Limb (tissue), 2 donors: Measurements from ENCODE around the gene UXT.
"Not testable (repeated sequence)": the region's sequence is repeated elsewhere in the genome, so short reads cannot be mapped to it uniquely, and the experiment has no call there.

ENCODE experiments used
- DNase-seq, 2 donors: peaks; one replicate each; pipeline ENCODE4 v3.0.0-alpha.2; 2016; ENCODE audit errors: extremely low spot score in 2 of 2

The UXT gene, protein sequence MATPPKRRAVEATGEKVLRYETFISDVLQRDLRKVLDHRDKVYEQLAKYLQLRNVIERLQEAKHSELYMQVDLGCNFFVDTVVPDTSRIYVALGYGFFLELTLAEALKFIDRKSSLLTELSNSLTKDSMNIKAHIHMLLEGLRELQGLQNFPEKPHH

DNA sequence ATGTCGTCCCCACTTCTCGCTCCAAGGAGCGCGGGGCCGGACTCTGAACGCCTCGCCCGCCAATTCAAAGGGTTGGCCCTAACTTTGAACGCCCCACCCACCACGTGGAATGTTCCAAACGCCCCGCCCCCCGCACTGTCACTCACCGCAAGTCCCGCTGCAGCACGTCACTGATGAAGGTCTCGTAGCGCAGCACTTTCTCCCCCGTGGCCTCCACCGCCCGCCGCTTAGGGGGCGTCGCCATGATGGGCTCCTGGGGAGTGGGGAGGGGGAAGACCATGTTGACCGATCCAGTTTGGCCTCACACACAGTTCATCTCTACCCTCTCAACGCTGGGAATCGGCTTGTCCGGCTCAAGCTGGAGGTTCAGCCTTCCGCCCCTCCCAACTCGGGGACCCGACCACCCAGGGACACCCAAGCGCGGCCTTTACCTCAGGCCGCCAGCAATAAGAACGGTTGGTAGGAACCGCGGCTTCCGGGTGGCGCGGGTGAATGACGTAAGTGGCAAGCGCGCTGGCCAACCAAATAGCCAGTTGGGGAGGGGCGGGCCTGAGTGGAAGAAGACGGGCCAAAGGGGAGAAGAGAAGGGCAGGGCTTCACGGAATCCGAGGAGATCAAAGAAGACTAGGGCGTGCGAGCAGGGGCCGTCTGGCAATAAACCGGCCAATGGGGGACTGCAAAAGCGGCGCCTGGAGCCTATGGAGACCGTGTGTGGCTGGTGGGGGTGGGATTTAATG, at the start of gene UXT:
TSS of gene UXT (minus strand) at position 497 of the 737 bp plus-strand sequence. CDS start at position 244, 253 bp downstream.
- DNase-seq = peak; percentile 87 to 92

DNA sequence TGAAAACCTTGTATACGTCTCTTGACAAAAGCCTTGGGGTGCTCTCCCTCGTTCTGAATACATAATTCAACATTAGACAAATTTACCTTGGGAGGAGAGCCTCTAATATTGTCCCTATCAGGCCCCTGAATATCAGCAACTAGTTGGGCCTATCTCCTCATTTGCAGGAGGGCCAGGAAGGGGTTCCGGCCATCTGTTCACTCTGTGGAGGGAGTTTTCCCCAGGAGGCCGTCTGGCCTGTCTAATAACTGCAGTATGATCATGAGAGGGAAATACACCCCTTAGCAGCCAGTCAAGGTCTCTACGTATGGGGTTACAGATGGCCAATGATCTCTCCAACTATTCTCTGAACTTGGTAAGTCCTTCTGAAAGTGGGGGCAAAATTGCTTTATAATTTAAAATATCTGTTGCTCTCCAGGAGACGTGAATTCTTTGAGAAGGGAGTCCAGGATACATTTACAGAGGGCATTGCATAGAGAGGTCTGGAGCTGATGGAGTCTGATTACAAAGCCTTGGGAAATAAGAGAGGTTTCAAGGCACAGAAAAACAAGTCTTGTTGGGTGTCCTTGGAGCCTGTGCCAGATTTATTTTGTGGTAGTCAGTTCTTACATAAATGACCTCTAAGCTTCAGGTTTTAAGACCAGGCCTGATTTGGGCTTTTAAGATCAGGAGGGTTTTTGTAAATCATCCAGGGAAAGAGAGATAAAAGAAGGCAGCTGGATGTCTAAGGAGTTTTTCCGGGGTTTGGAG, 48.2 kb upstream of the UXT start:
- no peak for DNase-seq

- DNase-seq = no peak
Measured at GRCh38 chrX:47706575-47706974, 47.6 kb upstream of the UXT start.

DNA sequence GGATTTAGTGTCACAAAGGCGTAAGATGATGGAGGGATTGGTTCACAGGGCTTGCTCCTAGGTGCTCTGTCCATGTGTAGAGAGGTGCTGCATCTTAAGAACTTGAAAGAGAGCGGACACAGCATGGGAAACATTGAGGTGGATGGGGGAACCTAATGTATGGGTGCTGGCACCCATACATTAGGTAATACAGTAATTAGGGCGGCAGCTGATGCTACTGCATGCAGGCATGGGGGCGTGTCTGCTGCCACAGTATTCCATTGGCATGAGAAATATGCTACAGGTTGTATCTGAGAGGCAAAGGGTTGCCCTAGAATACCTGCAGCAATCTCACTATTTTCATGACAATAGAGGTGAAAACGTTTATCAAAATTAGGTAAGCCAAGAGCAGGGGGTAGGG, 45.8 kb upstream of the UXT start:
- DNase-seq = no peak

GRCh38 chrX:47697181-47697580, 38.2 kb upstream of the UXT start:
- DNase-seq = no peak

DNA sequence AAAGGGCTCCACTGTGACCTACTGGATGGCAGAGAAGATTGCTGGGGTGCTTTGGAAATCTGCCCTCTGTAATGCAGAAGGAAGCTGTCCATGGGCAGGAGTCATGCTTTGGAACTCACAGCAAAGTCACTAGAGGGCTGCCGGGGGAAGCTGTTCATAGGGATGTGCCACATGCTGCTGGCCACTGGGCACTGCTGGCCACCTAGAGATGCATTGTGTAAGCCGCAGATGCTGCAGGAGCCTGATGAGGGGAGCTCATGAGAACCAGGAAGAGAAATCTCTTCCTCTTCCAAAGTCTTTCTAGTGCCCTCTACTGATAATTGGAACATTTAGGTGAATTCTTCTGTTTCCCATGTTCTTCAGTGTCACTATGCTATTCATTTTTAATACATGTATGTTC, 31.2 kb upstream of the UXT start:
- DNase-seq = no peak

- no peak for DNase-seq
Measured at GRCh38 chrX:47687263-47687662, 28.3 kb upstream of the UXT start.

DNA sequence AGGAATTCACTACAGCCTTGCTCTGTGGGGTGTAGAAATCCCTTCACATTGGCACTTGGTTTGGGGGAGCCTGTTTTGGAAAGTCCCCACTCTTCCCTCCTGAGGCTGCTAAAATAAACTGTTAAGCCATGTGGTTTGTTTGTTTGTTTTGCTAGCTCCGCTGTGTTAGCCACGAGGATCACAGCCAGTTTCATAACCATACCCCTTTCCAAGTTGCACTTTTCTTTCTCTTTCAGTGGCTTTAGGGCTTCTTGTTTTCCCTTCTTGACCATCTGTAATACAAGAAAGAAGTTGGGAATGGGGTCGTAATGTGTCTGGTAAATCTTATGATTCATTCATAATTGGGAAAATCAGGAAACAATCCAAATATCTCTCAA, 24.8 kb upstream of the UXT start:
- DNase-seq = no peak

DNA sequence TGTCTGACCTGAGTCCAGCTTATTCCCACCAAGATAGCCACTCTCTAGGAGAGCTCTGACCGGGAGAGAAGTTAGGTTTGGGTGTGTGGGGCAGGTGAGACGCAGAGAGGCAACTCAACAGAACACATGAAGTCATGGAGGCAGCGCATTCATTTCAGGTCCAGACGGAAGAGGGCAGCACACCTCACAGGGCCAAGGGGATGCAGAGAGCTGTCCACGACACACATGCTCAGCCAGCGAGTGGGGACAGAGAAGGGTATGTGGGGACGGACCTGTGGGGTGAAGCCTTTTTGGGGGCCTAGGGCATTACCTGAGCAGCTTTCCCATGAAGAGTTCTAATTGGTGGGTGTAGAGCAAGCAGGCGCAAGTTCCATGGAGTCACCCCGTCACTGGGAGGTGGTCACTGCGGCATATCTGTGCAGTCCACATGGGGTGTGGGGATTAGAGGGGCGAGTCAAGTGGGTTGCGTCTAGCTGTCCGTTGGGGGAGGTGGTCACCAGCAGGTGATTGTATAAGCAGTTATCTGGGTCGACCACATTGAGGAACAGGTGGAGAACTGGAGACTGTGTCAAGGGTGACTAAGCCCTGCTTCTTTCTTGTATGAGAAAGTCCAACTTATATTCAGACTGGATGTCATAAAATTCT, 24.3 kb upstream of the UXT start:
- no peak for DNase-seq

- DNase-seq = not testable (repeated sequence)
Measured at GRCh38 chrX:47675959-47676859, 17.2 kb upstream of the UXT start.

DNA sequence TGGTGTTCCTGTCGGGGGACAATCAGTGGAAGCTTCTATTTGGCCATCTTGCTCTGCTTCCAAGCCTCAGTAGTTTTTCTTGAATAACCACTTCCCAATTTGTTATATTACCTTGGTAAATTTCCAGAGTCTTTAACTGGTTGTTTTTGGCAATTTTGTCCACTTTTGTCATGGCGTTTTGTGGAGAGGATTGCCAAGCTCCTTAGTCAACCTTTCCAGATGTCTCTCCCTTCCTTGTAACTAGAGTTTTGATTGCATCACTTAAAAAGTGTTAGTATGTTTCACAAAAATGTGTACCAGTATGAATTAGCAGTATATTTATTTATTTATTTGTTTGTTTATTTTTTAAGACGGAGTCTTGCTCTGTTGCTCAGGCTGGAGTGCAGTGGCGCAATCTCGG, 15.8 kb upstream of the UXT start:
- DNase-seq = no peak

GRCh38 chrX:47665797-47666196, 6.8 kb upstream of the UXT start:
- not testable (repeated sequence) for DNase-seq

GRCh38 chrX:47664737-47665136, 5.8 kb upstream of the UXT start:
- no peak for DNase-seq

DNA sequence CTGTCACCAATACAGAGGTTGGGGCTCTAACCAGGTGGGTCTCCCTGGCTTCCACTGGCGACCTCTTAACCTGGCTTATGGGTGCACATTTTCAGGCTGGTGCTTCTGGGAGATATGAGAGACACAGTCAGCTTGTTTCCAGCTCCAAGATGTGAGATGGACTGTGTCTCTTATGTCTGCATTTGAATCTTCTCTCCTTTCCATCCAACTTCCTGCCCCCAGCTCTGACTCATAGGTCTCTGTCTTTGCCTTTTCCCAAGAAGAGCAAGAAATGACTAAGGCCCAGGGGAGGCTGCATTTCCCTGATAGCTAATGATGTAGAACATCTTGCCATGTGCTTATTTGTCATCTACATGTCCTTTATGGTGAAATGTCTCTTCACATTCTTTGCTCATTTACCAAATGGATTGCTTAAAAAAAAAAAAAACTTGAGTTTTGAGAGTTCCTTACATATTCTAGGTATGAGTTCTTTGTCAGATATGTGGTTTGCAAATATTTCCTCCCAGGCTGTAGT, 3.2 kb upstream of the UXT start:
- no peak for DNase-seq

- no peak for DNase-seq
Measured at GRCh38 chrX:47661539-47661938, 2.6 kb upstream of the UXT start.

GRCh38 chrX:47659421-47659726, 394 bp upstream of the UXT start:
- DNase-seq = no peak

DNA sequence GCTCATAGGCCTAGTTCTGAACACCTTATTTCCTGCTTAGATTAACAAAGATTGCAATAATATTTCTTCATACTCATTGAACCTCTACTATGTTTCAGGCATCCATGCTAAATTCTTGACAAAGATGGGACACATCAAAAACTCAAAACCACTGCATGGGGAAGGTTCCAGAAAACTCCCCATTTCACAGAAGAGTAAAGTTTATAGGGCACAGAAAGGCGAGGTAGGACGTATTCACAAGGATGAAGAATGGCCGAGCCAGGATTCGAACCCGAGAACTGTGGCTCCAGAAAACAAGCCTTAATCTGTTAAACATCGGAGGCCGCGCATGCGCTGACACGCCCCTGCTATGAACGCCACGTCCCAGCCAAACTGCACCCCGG, 688 bp downstream of the UXT start:
- DNase-seq = no peak

GRCh38 chrX:47651043-47651905, 7.7 kb downstream of the UXT start:
- DNase-seq = no peak

DNA sequence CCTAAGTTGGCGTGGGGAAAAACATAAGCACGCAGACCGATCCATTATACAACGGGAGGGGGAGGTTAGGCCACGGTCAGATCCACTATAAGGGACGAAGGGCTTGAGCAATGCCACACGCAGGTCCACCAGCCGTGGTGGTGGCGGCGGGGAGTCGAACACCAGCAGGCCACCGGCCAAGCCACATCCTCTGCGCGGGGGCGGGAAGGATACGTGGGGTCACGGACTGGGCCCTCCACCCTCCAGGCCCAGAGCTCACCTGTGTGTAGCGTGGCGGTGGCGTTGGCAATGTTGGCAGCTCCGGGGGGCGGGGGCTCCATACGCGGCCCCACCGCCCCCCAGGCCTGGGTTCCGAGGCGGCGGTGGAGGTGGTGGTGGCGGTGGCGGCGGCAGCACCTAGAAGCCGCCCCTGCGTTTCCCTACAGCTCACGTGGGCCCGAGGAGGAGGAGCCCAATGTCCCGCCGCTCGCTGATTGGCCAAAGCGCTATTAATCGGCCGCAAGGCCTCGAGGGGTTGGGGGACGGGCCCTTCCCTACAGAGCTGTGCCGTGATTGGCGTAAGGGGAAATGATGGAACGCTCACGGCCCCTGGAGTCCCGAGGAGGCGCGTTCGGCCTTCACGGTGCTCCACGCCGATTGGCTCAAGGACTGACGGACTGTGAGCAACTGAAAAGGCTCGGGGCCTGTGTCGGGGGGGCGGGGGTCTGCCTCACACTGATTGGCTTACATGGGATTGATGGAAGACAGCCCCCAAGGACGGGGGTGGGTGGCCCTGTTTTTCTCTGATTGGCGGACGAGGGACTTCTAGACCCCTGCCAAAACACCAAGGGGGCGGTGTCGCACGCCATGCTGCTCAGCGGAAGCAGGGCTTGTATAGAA, 8.6 kb downstream of the UXT start, which contains the start of gene ELK1:
TSS of gene ELK1 (minus strand) at position 400 of the 879 bp plus-strand sequence. CDS start 9,122 bp downstream, outside the sequence.
- DNase-seq = peak; percentile 90 to 94
